ENCODE results near the gene CCDC146.
"Not testable (repeated sequence)": the region's sequence is repeated elsewhere in the genome, so short reads cannot be mapped to it uniquely, and the experiment has no call there.

- TF ChIP-seq POLR2AphosphoS5 (IDR thresholded peaks at IDR 0.05; ENCODE audit: insufficient read depth in 1 of 2, low read depth in 1 of 2); POLR2A (IDR thresholded peaks at IDR 0.05); CTCF (IDR thresholded peaks at IDR 0.05): not testable (repeated sequence)
Observed at GRCh38 chr7:77171073-77171472, 48.7 kb downstream of the CCDC146 start.

All from vagina (tissue), 2 donors.